Measurements from ENCODE around the gene GUCD1.

The GUCD1 gene

GRCh38 chr22:24541681-24542515 lies 13.0 kb downstream of the GUCD1 start:
- Histone ChIP-seq H2AFZ (ENCODE audit: low read length) (no peak overlapping the region), H3K9me3 (ENCODE audit: low read length) (no peaks in the 10 kb centered on the region), H3K9me2 (ENCODE audit: low read depth, low read length) (no peaks in the 10 kb centered on the region), H3K4me1 (ENCODE audit: insufficient read depth, low read length, severe bottlenecking) (no peaks in the 10 kb centered on the region), H3K36me3 (ENCODE audit: insufficient read depth, low read length) (peaks cover 64% of the 10 kb centered on the region), H4K20me1 (ENCODE audit: insufficient read depth, low read length) (no peaks in the 10 kb centered on the region), H3K27ac (ENCODE audit: low read depth, low read length, poor library complexity, severe bottlenecking) (no peak overlapping the region), H3K9ac (ENCODE audit: low read length) (no peak overlapping the region), H3F3A (ENCODE audit: insufficient read depth, low read length) (no peaks in the 10 kb centered on the region), H3K79me2 (ENCODE audit: insufficient read depth, low read length) (no peaks in the 10 kb centered on the region), H3K4me2 (ENCODE audit: low read length) (no peak overlapping the region), H3K27me3 (ENCODE audit: insufficient read depth, low read length) (no peaks in the 10 kb centered on the region), H3K4me3 (ENCODE audit: low read depth, low read length, poor library complexity, severe bottlenecking) (no peak overlapping the region)
- TF ChIP-seq, protein P1, sequence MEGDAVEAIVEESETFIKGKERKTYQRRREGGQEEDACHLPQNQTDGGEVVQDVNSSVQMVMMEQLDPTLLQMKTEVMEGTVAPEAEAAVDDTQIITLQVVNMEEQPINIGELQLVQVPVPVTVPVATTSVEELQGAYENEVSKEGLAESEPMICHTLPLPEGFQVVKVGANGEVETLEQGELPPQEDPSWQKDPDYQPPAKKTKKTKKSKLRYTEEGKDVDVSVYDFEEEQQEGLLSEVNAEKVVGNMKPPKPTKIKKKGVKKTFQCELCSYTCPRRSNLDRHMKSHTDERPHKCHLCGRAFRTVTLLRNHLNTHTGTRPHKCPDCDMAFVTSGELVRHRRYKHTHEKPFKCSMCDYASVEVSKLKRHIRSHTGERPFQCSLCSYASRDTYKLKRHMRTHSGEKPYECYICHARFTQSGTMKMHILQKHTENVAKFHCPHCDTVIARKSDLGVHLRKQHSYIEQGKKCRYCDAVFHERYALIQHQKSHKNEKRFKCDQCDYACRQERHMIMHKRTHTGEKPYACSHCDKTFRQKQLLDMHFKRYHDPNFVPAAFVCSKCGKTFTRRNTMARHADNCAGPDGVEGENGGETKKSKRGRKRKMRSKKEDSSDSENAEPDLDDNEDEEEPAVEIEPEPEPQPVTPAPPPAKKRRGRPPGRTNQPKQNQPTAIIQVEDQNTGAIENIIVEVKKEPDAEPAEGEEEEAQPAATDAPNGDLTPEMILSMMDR (IDR thresholded peaks at IDR 0.05; ENCODE audit: low read length), result no peak
- no peak for TF ChIP-seq EZH2 (IDR thresholded peaks at IDR 0.05; ENCODE audit: borderline replicate concordance, low read length)

GRCh38 chr22:24540470-24540869 lies 14.5 kb downstream of the GUCD1 start:
- no peaks in the 10 kb centered on the region for H3K9me3 ChIP-seq (ENCODE audit: low read length)
- H2AFZ ChIP-seq (ENCODE audit: low read length), result no peak overlapping the region
- H3F3A ChIP-seq (ENCODE audit: insufficient read depth, low read length), result no peaks in the 10 kb centered on the region
- no peak overlapping the region for H3K4me2 ChIP-seq (ENCODE audit: low read length)
- no peaks in the 10 kb centered on the region for H3K9me2 ChIP-seq (ENCODE audit: low read depth, low read length)
- H3K79me2 ChIP-seq (ENCODE audit: insufficient read depth, low read length), result no peaks in the 10 kb centered on the region
- H4K20me1 ChIP-seq (ENCODE audit: insufficient read depth, low read length), result no peaks in the 10 kb centered on the region
- no peak overlapping the region for H3K27ac ChIP-seq (ENCODE audit: low read depth, low read length, poor library complexity, severe bottlenecking)
- no peaks in the 10 kb centered on the region for H3K4me1 ChIP-seq (ENCODE audit: insufficient read depth, low read length, severe bottlenecking)
- no peak overlapping the region for H3K4me3 ChIP-seq (ENCODE audit: low read depth, low read length, poor library complexity, severe bottlenecking)
- H3K27me3 ChIP-seq (ENCODE audit: insufficient read depth, low read length), result no peaks in the 10 kb centered on the region
- TF ChIP-seq, protein P1 (IDR thresholded peaks at IDR 0.05; ENCODE audit: low read length), result no peak
- TF ChIP-seq EZH2 (IDR thresholded peaks at IDR 0.05; ENCODE audit: borderline replicate concordance, low read length), result no peak
- no peak overlapping the region for H3K9ac ChIP-seq (ENCODE audit: low read length)
- peaks cover 55% of the 10 kb centered on the region for H3K36me3 ChIP-seq (ENCODE audit: insufficient read depth, low read length)

DNA sequence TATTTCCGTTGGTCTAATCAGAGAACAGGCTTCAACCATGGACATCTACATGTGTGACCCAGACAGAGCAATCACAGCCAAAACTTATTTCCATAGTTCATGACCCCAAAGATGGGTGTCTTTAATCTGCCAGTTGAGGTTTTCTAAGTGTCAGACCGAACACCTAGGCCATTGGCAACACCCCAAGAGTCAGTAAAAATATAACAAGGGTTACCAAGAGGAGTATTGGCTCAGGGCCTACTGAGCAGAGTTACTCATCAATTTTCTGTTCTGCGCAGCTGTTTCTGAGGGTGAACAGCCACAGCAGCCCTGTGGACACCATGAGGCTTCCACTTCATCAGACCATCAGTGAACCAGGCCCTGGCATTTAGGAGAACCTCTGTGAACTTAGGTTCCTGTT lies 18.8 kb downstream of the GUCD1 start:
- H3K9me3 ChIP-seq (ENCODE audit: low read length), result no peaks in the 10 kb centered on the region
- H3F3A ChIP-seq (ENCODE audit: insufficient read depth, low read length), result no peaks in the 10 kb centered on the region
- no peaks in the 10 kb centered on the region for H4K20me1 ChIP-seq (ENCODE audit: insufficient read depth, low read length)
- no peak for TF ChIP-seq EZH2 (IDR thresholded peaks at IDR 0.05; ENCODE audit: borderline replicate concordance, low read length)
- TF ChIP-seq, protein P1 (IDR thresholded peaks at IDR 0.05; ENCODE audit: low read length), result no peak
- no peak overlapping the region for H3K4me3 ChIP-seq (ENCODE audit: low read depth, low read length, poor library complexity, severe bottlenecking)
- no peaks in the 10 kb centered on the region for H3K4me1 ChIP-seq (ENCODE audit: insufficient read depth, low read length, severe bottlenecking)
- H3K36me3 ChIP-seq (ENCODE audit: insufficient read depth, low read length), result peaks cover 13% of the 10 kb centered on the region
- H3K27ac ChIP-seq (ENCODE audit: low read depth, low read length, poor library complexity, severe bottlenecking), result no peak overlapping the region
- no peak overlapping the region for H3K4me2 ChIP-seq (ENCODE audit: low read length)
- H3K79me2 ChIP-seq (ENCODE audit: insufficient read depth, low read length), result no peaks in the 10 kb centered on the region
- no peaks in the 10 kb centered on the region for H3K9me2 ChIP-seq (ENCODE audit: low read depth, low read length)
- no peak overlapping the region for H2AFZ ChIP-seq (ENCODE audit: low read length)
- no peaks in the 10 kb centered on the region for H3K27me3 ChIP-seq (ENCODE audit: insufficient read depth, low read length)
- no peak overlapping the region for H3K9ac ChIP-seq (ENCODE audit: low read length)

Measured in OCI-LY1 (cell line).